IMR-90 (cell line): Measurements from ENCODE around the gene LFNG.

Experiments used
- CEBPB ChIP-seq: IDR thresholded peaks from 2 replicates; pipeline ENCODE4 v1.6.1; 2012; ENCODE audit warnings: low read depth, low read length, improper control_type of control experiment
- POLR2A ChIP-seq: IDR thresholded peaks from 2 replicates; pipeline ENCODE4 v1.6.1; 2012; ENCODE audit warnings: mild to moderate bottlenecking, low read depth, low read length
- RFX5 ChIP-seq: IDR thresholded peaks from 2 replicates; pipeline ENCODE4 v1.8.0; 2012; ENCODE audit warnings: low read depth, mild to moderate bottlenecking, low read length, moderate library complexity
- TF ChIP-seq, protein P1 (sequence below): conservative IDR thresholded peaks from 2 replicates; pipeline ENCODE4 v1.5.1; 2012; ENCODE audit warnings: mild to moderate bottlenecking, low read depth, low read length, improper control_type of control experiment

DNA sequence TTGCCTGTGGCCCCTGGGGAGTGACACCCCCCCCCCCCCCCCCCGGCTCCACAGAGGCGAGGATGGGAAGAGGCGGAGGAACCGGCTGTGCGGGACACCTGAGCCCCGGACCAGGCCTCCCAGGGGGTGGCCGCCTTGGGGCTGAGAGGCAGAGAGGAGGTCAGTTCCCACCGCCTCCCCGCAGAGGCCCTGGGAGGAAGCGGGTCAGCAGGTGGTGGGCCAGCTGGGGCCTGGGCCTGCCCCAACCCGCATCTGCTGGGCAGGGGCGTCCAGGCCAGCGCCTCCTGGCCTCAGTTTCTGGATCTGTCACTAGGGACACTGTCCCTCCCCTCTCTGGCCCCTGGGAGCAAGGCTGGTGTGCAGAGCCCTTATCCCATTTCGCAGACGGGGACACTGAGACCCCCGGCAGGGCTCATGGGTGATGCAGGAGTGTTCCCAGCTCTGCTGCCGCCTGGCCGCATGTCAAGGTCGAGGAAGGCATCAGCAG, 14.6 kb upstream of the LFNG start:
- TF ChIP-seq CEBPB (no peak), POLR2A (no peak), RFX5 (no peak)
- TF ChIP-seq, protein P1, sequence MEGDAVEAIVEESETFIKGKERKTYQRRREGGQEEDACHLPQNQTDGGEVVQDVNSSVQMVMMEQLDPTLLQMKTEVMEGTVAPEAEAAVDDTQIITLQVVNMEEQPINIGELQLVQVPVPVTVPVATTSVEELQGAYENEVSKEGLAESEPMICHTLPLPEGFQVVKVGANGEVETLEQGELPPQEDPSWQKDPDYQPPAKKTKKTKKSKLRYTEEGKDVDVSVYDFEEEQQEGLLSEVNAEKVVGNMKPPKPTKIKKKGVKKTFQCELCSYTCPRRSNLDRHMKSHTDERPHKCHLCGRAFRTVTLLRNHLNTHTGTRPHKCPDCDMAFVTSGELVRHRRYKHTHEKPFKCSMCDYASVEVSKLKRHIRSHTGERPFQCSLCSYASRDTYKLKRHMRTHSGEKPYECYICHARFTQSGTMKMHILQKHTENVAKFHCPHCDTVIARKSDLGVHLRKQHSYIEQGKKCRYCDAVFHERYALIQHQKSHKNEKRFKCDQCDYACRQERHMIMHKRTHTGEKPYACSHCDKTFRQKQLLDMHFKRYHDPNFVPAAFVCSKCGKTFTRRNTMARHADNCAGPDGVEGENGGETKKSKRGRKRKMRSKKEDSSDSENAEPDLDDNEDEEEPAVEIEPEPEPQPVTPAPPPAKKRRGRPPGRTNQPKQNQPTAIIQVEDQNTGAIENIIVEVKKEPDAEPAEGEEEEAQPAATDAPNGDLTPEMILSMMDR, result no peak
